Heart left ventricle (tissue), 13 donors: Measurements from ENCODE around the gene SPECC1L.

Source experiments
- POLR2A ChIP-seq, 2 donors: fragments of 450-650 bp; IDR thresholded peaks; one replicate each; pipeline ENCODE4 v1.6.1; 2017; ENCODE audit warnings: antibody characterized with exemption in 2 of 2, mild to moderate bottlenecking in 2 of 2, moderate library complexity in 2 of 2
- TF ChIP-seq, protein P1 (sequence below), 12 donors: fragments of 200-600 bp; sonication (generic) in 4 of 12; IDR thresholded peaks; one replicate each; pipeline versions ENCODE4 v1.5.0 to v1.8.0; 2018 to 2022; ENCODE audit warnings: antibody characterized with exemption in 12 of 12, mild to moderate bottlenecking in 5 of 12
- donor health status: ischemic (EF 13 %, LVEDD 7.1; RV severe dilation, severe dysfunction).
- donor health status: DM: no; HTN: yes; CAD: no.
- donor health status: DM: no; HTN: no; CAD: no.
- donor health status: ischemic (EF 25% LVEDD 6.9; RV normal size, moderate dysfunction).
- donor health status: ischemic (EF 25% LVEDD 5.7; RV mildly dilated, moderate dysfunction).
- donor health status: ischemic (EF 35%, LVEDD 5.7; RV mildly dilated, moderate dysfunction).
- donor health status: nonischemic (EF 11% LVEDD 7.7; RV severe dilation, severe dysfunction).
- donor health status: DM: yes; HTN: yes; CAD: no.
- donor health status: PGD.
- donor health status: ischemic (EF 29% LVEDD 5.4; RV normal size, mild dysfunction).
- donor health status: nonischemic (EF 23%, LVEDD 6.1; RV moderate dilation, normal function).

DNA sequence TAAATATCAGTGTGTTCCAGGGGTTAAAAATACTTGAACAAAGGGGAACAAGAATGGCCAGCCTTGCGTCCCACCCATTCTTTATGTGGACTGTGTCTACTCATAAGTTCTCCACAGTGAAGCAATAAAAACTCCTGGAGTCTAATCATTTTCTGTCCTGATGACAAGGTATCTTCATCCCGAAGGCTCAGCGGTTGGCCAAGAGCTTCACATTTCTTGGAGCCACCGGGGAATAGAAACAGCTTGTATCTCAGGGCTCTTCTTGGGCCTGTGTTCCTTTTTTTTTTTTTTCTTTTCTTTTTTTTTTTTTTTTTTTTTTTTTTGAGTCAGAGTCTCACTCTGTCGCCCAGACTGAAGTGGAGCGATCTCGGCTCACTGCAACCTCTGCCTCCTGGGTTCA is 119.9 kb downstream of the SPECC1L start:
- TF ChIP-seq, protein P1, sequence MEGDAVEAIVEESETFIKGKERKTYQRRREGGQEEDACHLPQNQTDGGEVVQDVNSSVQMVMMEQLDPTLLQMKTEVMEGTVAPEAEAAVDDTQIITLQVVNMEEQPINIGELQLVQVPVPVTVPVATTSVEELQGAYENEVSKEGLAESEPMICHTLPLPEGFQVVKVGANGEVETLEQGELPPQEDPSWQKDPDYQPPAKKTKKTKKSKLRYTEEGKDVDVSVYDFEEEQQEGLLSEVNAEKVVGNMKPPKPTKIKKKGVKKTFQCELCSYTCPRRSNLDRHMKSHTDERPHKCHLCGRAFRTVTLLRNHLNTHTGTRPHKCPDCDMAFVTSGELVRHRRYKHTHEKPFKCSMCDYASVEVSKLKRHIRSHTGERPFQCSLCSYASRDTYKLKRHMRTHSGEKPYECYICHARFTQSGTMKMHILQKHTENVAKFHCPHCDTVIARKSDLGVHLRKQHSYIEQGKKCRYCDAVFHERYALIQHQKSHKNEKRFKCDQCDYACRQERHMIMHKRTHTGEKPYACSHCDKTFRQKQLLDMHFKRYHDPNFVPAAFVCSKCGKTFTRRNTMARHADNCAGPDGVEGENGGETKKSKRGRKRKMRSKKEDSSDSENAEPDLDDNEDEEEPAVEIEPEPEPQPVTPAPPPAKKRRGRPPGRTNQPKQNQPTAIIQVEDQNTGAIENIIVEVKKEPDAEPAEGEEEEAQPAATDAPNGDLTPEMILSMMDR (IDR thresholded peaks at IDR 0.05) = no peak
- TF ChIP-seq POLR2A (IDR thresholded peaks at IDR 0.05) = no peak
